Panc1 (cell line): ENCODE measurements around the gene DDX21. TPM values are rescaled to one million over a fixed set of nuclear protein-coding genes. Genes with fewer than 3 reads are reported as not detected.
"Not testable (repeated sequence)": the region's sequence is repeated elsewhere in the genome, so short reads cannot be mapped to it uniquely, and the experiment has no call there.

Source experiments
- ATAC-seq: fragments of 200-7000 bp; cut with Tn5 transposase; 2 replicates; pipeline ENCODE4 v1.9.1; 2020; ENCODE audit warnings: mild to moderate bottlenecking, moderate library complexity
- BruUV-seq: library from RNA; stranded (reverse); fragments of 400-500 nt; replicated peaks from 2 replicates; lab custom pipeline; 2021; lab: Mats Ljungman, UMichigan
- CTCF ChIA-PET: fragments of 300-600 bp; sonication (Branson Sonifier 250); formaldehyde crosslinking; loops from one replicate; lab custom pipeline; 2022; ENCODE audit warnings: antibody characterized with exemption; lab: Charles Lee
- POLR2A ChIA-PET: fragments of 300-600 bp; sonication (Branson Sonifier 250); formaldehyde crosslinking; loops from one replicate; lab custom pipeline; 2022; ENCODE audit warnings: antibody characterized with exemption; lab: Charles Lee
- DNase-seq: peaks from one replicate; pipeline ENCODE4 v3.0.0-alpha.2; 2010; ENCODE audit warnings: low read depth, low spot score
- H3K27ac ChIP-seq: 2 replicates; pipeline ENCODE4 v1.5.1; 2011; ENCODE audit warnings: mild to moderate bottlenecking, low read length, inconsistent platforms
- H3K27me3 ChIP-seq: fragments of 200-500 bp; sonication (Bioruptor generic); 2 replicates; pipeline ENCODE4 v1.6.0; 2014; ENCODE audit warnings: low read length, inconsistent platforms; ENCODE audit not compliant: control insufficient read depth, insufficient read depth
- H3K36me3 ChIP-seq: fragments of 200-500 bp; sonication (Bioruptor generic); 2 replicates; pipeline ENCODE4 v1.5.1; 2014; ENCODE audit warnings: inconsistent platforms, mild to moderate bottlenecking, low read length, moderate library complexity; ENCODE audit not compliant: control insufficient read depth, insufficient read depth
- H3K4me1 ChIP-seq: 2 replicates; pipeline ENCODE4 v1.5.1; 2011; ENCODE audit warnings: inconsistent platforms, mild to moderate bottlenecking, low read length, moderate library complexity; ENCODE audit not compliant: control insufficient read depth, insufficient read depth
- H3K4me3 ChIP-seq, 2 experiments: 2 replicates each; pipeline ENCODE4 v1.5.1; 2011 to 2012; ENCODE audit warnings: low read depth in 2 of 2, low read length in 2 of 2, mild to moderate bottlenecking in 2 of 2, inconsistent platforms in 1 of 2, moderate library complexity in 1 of 2
- H3K9me3 ChIP-seq: fragments of 200-500 bp; sonication (Bioruptor generic); 2 replicates; pipeline ENCODE4 v1.5.1; 2014; ENCODE audit warnings: low read depth, mild to moderate bottlenecking, inconsistent platforms, low read length, moderate library complexity; ENCODE audit not compliant: control insufficient read depth, insufficient read depth
- SIN3A ChIP-seq: IDR thresholded peaks from 2 replicates; pipeline ENCODE4 v1.6.1; 2012; ENCODE audit warnings: low read depth, mild to moderate bottlenecking, low read length, moderate library complexity, borderline replicate concordance; ENCODE audit not compliant: insufficient read depth
- TCF7L2 ChIP-seq: IDR thresholded peaks from 2 replicates; pipeline ENCODE4 v1.6.1; 2011; ENCODE audit warnings: mild to moderate bottlenecking, low read depth, low read length, inconsistent platforms
- in situ Hi-C: cut with HindIII; loops from 2 replicates; pipeline ENCODE4 v1.10.0; 2016; ENCODE audit warnings: low sequenced_read_pairs, low pct_unique_long_range_greater_than_20kb
- intact Hi-C: fragments of 100-400 bp; cut with micrococcal nuclease; formaldehyde crosslinking; loops from one replicate; pipeline ENCODE4 v1.10.0; 2022; ENCODE audit not compliant: unreplicated experiment
- total RNA-seq: library from RNA; stranded (reverse); gene quantifications from one replicate; pipeline ENCODE4 v1.2.1, GENCODE V29; 2021; ENCODE audit not compliant: unreplicated experiment
- TF ChIP-seq, protein P1 (sequence below): fragments of 450-650 bp; IDR thresholded peaks from 2 replicates; pipeline ENCODE4 v1.5.1; 2017; ENCODE audit warnings: mild to moderate bottlenecking
- TF ChIP-seq, protein P2 (sequence below), 2 experiments: IDR thresholded peaks; 2 replicates each; pipeline ENCODE4 v1.6.1; 2011 to 2012; ENCODE audit warnings: low read depth in 2 of 2, control low read depth in 1 of 2, low read length in 1 of 2, mild to moderate bottlenecking in 1 of 2, moderate library complexity in 1 of 2; ENCODE audit not compliant: insufficient read depth in 1 of 2

Gene DDX21
- total RNA-seq, 1 experiment from 2014 or later = 172 TPM

DNA sequence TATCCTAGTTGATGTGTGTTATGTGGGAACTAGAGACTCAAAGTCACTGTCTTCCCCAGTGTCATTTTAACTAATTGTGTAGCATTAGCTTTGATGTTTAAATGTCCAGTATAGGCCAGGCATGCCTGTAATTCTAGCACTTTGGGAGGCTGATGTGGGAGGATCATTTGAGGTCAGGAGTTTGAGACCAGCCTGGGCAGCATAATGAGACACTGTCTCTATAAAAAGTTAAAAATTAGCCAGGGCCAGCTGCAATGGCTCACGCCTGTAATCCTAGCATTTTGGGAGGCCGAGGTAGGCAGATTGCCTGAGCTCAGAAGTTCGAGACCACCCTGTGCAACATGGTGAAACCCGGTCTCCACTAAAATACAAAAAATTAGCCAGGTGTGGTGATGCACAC, 30.5 kb upstream of the DDX21 start:
- H3K4me1 ChIP-seq = no peaks in the 10 kb centered on the region
- no peaks in the 10 kb centered on the region for H3K27me3 ChIP-seq
- DNase-seq = no peak
- H3K27ac ChIP-seq = no peak overlapping the region
- BruUV-seq = no TSS peak
- H3K36me3 ChIP-seq = peaks cover 4% of the 10 kb centered on the region; the same call in 1 of the 2 replicates
- in situ Hi-C loops (no loop called here), intact Hi-C loops (no loop called here)
- no peaks in the 10 kb centered on the region for H3K9me3 ChIP-seq
- TF ChIP-seq, protein P1, sequence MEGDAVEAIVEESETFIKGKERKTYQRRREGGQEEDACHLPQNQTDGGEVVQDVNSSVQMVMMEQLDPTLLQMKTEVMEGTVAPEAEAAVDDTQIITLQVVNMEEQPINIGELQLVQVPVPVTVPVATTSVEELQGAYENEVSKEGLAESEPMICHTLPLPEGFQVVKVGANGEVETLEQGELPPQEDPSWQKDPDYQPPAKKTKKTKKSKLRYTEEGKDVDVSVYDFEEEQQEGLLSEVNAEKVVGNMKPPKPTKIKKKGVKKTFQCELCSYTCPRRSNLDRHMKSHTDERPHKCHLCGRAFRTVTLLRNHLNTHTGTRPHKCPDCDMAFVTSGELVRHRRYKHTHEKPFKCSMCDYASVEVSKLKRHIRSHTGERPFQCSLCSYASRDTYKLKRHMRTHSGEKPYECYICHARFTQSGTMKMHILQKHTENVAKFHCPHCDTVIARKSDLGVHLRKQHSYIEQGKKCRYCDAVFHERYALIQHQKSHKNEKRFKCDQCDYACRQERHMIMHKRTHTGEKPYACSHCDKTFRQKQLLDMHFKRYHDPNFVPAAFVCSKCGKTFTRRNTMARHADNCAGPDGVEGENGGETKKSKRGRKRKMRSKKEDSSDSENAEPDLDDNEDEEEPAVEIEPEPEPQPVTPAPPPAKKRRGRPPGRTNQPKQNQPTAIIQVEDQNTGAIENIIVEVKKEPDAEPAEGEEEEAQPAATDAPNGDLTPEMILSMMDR = no peak
- TF ChIP-seq TCF7L2 (no peak), SIN3A (no peak)
- TF ChIP-seq, protein P2, sequence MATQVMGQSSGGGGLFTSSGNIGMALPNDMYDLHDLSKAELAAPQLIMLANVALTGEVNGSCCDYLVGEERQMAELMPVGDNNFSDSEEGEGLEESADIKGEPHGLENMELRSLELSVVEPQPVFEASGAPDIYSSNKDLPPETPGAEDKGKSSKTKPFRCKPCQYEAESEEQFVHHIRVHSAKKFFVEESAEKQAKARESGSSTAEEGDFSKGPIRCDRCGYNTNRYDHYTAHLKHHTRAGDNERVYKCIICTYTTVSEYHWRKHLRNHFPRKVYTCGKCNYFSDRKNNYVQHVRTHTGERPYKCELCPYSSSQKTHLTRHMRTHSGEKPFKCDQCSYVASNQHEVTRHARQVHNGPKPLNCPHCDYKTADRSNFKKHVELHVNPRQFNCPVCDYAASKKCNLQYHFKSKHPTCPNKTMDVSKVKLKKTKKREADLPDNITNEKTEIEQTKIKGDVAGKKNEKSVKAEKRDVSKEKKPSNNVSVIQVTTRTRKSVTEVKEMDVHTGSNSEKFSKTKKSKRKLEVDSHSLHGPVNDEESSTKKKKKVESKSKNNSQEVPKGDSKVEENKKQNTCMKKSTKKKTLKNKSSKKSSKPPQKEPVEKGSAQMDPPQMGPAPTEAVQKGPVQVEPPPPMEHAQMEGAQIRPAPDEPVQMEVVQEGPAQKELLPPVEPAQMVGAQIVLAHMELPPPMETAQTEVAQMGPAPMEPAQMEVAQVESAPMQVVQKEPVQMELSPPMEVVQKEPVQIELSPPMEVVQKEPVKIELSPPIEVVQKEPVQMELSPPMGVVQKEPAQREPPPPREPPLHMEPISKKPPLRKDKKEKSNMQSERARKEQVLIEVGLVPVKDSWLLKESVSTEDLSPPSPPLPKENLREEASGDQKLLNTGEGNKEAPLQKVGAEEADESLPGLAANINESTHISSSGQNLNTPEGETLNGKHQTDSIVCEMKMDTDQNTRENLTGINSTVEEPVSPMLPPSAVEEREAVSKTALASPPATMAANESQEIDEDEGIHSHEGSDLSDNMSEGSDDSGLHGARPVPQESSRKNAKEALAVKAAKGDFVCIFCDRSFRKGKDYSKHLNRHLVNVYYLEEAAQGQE (IDR thresholded peaks at IDR 0.05; ENCODE audit: insufficient read depth in 1 of 2, low read depth in 2 of 2, low read length in 1 of 2) = no peak
- POLR2A ChIA-PET = no interaction called here
- H3K4me3 ChIP-seq = no peak overlapping the region
- CTCF ChIA-PET = no interaction called here
- no peak for ATAC-seq

DNA sequence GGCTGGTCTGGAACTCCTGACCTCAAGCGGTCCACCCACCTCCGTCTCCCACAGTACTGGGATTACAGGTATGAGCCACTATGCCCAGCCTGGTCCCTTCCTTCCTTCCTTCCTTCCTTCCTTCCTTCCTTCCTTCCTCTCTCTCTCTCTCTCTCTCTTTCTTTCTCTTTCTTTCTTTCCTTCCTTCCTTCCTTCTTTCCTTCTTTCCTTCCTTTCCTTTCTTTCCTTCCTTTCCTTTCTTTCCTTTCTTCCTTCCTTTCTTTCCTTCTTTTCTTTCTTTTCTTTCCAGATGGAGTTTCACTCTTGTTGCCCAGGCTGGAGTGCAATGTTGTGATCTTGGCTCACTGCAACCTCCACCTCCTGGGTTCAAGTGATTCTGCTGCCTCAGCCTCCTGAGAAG, 26.8 kb upstream of the DDX21 start:
- POLR2A ChIA-PET, H3K27ac ChIP-seq, H3K27me3 ChIP-seq, DNase-seq, H3K4me3 ChIP-seq, ATAC-seq, H3K9me3 ChIP-seq, in situ Hi-C loops, intact Hi-C loops, H3K4me1 ChIP-seq, CTCF ChIA-PET, BruUV-seq, H3K36me3 ChIP-seq: not testable (repeated sequence)

DNA sequence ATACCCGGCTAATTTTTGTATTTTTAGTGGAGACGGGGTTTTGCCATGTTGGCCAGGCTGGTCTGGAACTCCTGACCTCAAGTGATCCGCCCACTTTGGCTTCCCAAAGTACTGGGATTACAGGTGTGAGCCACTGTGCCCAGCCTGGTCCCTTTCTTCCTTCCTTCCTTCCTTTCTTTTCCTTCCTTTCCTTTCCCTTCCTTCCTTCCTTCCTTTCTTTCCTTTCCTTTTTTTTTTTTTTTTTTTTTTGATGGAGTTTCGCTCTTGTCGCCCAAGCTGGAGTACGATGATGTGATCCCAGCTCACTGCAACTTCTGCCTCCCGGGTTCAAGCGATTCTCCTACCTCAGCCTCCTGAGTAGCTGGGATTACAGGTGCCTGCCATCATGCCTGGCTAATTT, 26.1 kb upstream of the DDX21 start:
- H3K4me1 ChIP-seq, H3K4me3 ChIP-seq, intact Hi-C loops, BruUV-seq, H3K27ac ChIP-seq, DNase-seq, H3K9me3 ChIP-seq, H3K27me3 ChIP-seq, ATAC-seq, POLR2A ChIA-PET, in situ Hi-C loops, CTCF ChIA-PET: not testable (repeated sequence)
- peaks cover 15% of the 10 kb centered on the region for H3K36me3 ChIP-seq

DNA sequence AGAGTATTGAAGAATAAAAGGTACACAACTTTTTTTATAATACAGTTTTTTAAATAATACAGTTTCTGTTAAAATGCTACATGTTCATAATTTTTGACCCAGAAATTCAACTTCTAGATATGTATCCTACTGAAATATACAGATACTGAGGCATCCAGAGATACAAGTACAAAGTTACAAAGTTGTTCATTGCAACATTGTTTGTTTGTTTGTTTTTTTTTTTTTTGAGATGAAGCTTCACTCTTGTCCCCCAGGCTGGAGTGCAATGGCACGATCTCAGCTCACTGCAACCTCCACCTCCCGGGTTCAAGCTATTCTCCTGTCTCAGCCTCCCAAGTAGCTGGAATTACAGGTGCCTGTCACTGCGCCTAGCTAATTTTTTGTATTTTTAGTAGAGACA, 23.1 kb upstream of the DDX21 start:
- peaks cover 24% of the 10 kb centered on the region for H3K36me3 ChIP-seq
- H3K4me3 ChIP-seq, BruUV-seq, H3K27ac ChIP-seq, H3K4me1 ChIP-seq, ATAC-seq, POLR2A ChIA-PET, in situ Hi-C loops, intact Hi-C loops, H3K9me3 ChIP-seq, DNase-seq, H3K27me3 ChIP-seq: not testable (repeated sequence)
- CTCF ChIA-PET = interaction anchor here (0.6 kb wide), 1 partner anchor 453 kb away, joined by 5 read pairs; no protein-coding TSS in a partner anchor
